GM21825 (cell line): ENCODE data around the gene SEPTIN14.
"Not testable (repeated sequence)": the region's sequence is repeated elsewhere in the genome, so short reads cannot be mapped to it uniquely, and the experiment has no call there.

ENCODE experiments used
- ATAC-seq: cut with Tn5 transposase; IDR thresholded peaks from one replicate; pipeline ENCODE4 v1.9.1; 2021; ENCODE audit warnings: mild to moderate bottlenecking, moderate library complexity; ENCODE audit not compliant: unreplicated experiment

SEPTIN14 gene

DNA sequence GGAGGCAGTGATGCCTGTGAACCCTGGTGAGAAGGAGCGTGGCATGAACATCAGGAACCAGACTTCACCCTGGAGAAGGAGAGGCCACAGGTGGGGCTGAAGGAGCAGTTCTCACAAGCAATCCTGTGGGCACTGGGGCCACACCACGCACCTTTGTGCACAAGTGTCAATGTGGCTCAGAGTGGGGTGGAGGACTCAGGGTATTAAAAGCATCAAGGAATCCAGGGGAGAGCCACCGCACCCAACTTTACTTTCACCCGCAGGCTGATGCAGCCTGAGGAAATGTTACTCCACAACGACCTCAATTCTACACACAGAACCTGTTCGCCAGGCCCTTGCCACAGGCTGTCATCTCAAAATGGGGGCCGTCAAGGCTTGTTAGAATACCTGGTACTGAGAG is 77.1 kb downstream of the SEPTIN14 start:
- not testable (repeated sequence) for ATAC-seq

DNA sequence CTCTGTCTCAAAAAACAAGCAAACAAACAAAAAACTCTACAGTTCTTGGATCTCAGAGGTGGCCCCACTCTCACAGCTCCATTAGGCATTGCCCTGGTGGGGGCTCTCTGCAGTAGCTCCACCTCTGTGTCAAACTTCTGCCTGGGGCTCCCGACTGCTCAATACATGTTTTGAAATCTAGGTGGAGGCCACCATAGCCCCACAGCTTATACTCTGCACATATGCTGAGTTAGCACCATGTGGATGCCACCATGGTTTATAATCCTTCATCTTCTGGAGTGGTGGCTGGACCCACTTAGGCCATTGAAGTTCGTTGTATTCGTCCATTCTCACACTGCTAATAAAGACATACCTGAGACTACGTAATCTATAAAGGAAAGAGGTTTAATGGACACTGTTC is 78.4 kb downstream of the SEPTIN14 start:
- no peak for ATAC-seq

DNA sequence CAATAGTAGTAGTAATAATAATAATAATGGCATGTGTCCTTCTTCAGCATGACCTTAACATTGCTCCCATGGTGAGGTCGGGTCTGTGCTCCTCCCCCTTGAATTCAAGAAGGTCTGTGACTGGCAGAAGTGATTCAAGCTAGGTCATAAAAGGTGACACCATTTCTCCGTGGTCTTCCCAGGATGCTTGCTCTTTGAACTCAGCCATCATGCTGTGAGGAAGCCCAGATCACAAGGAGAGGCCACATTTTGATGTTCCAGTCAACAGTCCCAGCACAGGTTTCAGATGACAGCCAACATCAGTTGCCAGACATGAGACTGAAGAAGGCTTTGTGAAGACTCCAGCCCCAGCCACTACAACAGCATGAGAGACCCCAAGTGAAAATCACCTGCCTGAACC is 83.9 kb downstream of the SEPTIN14 start:
- ATAC-seq: no peak

DNA sequence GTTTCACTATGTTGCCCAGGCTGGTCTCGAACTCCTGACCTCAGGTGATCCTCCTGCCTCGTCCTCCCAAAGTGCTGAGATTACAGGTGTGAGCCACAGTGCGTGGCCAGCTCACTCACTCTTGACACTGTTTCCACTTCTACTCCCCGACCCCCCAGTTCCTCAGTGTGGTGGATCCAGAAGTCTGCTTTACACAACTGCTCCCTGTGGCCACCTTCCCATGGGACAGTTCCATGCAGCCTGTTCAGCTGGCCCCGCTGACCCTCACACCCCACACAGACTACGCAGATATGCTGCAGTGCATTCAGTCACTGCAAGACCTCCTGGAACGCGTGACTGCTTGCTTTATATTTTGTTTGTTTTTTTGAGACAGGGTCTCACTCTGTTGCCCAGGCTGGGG is 86.4 kb downstream of the SEPTIN14 start:
- ATAC-seq: no peak

DNA sequence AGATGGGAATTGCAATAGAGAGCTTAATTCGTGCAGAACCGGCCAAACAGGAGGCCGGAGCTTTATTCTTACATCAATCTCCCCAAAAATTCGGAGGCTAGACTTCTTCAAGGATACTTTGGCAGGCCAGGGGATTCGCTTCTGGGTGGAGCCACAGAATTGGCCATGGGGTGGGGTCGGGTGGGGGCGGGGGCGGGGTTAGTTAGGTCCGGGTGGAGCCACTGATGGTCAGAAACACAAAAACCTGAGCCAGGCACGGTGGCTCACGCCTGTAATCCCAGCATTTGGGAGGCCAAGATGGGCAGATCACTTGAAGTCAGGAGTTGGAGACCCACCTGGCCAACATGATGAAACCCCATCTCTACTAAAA is 87.5 kb downstream of the SEPTIN14 start:
- ATAC-seq: no peak

DNA sequence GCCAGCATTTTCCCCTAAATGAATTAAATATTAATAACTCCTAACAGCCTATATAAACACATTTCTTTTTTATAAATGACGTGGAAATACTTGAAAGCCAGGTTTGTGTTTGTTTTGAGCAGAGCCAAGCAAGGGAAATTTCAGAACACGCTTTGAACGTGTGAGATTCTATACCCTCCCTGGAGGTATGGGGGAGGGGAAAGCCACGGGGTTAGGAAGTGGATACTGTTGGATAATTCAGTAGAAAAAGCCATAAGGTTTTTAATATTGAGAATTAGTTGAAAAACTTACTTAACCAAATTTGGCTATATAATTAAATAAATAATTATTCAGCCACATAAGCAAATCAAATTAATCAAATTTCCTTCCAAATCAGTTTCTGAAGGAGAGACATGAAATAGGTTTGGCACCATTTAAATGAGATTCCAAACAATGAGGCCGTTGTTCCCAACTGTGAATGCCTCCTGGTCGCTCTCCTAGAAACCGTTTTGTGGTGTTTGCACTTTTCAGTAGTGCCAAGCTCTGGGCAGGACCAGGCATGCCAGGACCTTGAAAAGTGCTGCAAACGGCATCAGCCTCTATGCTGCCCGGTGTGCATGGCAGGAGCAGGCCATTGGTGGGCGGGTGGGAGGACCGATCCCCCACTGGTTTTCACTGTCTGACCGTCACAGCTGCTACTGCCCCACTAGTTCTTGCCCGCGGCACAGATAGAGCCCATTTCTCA is 88.1 kb downstream of the SEPTIN14 start:
- ATAC-seq: no peak

DNA sequence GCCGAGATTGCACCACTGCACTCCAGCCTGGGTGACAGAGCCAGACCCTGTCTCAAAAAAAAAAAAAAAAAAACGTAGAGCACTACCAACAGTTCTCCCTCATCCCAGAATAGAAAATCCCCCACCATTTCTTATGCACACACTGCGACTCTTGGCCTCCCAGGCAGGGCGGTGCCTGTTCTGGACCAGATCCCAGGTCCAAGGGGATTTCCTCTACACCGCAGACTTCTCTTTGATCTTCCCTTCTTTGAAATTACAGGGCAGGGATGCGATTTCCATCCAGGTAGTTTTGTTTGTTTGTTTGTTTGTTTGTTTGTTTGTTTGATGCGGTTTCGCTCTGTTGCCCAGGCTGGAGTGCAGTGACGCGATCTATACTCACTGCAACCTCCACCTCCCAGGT is 91.8 kb downstream of the SEPTIN14 start:
- ATAC-seq: no peak

DNA sequence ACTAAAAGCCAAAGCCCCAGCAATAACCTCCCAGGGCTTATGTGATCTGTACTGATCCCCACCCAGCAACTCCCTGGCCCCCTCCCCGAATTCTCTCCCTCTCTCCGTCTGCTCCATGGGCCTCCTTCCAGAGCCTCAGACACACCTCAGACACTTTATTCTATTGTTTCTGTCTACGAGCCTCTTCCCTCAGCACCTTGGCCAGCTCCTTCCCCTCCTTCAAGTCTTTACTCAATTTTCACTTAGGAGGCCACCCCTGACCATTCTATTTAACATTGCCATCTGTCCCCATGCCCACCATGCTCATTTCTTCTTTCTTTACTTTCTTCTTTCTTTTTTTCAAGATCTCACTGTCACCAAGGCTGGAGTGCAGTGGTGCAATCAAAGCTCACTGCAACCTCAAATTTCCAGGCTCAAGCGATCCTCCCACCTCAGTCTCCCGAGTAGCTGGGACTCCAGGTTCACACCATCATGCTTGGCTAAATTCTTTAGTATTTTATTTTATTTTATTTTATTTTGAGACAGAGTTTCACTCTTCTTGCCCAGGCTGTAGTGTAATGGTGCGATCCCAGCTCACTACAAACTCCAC is 109.2 kb downstream of the SEPTIN14 start:
- not testable (repeated sequence) for ATAC-seq

DNA sequence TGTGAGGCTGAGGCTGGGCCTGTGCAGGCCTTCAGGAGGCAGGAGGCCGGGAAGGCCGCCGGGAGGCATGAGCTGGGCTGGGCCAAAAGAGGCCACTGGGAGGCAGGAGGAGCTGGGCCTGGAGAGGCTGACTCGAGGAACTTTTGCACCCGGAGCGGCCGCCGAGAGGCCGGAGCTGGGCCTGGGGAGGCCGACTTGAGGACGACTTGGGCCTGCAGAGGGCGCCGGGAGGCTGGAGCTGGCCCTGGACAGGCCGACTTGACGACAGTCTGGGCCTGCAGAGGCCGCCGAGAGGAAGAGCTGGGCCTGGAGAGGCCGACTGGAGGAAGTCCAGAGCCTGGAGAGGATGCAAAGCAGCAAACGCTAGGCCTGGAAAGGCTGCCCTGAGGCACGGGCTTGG is 117.8 kb downstream of the SEPTIN14 start:
- not testable (repeated sequence) for ATAC-seq
